ENCODE data around the gene NAB2.
"Not testable (repeated sequence)": the region's sequence is repeated elsewhere in the genome, so short reads cannot be mapped to it uniquely, and the experiment has no call there.

The NAB2 gene

GRCh38 chr12:57072661-57073060 lies 16.3 kb upstream of the NAB2 start:
- DNase-seq: no peak

- DNase-seq: not testable (repeated sequence)
These were observed 15.1 kb upstream of the NAB2 start for GRCh38 chr12:57073566-57074450.

GRCh38 chr12:57078519-57079404 lies 10.2 kb upstream of the NAB2 start, which contains the start of gene NEMP1:
Gene NEMP1 (minus strand): TSS chr12:57078791. CDS start chr12:57078745, 46 bp downstream.
- peak; percentile 98 for DNase-seq

- no peak for DNase-seq
These were observed 9.1 kb upstream of the NAB2 start for GRCh38 chr12:57079821-57080220.

GRCh38 chr12:57080855-57081254 lies 8.1 kb upstream of the NAB2 start:
- DNase-seq: no peak

- DNase-seq: no peak
These were observed 2.9 kb upstream of the NAB2 start for GRCh38 chr12:57085999-57086492.

- no peak for DNase-seq
These were observed 2.4 kb upstream of the NAB2 start for GRCh38 chr12:57086493-57087009.

GRCh38 chr12:57087010-57087690 lies 1.8 kb upstream of the NAB2 start:
- DNase-seq: no peak

- peak; percentile 44 for DNase-seq
These were observed 1.1 kb upstream of the NAB2 start for GRCh38 chr12:57087691-57088353.

GRCh38 chr12:57089271-57090245 lies 644 bp downstream of the NAB2 start:
- DNase-seq: no peak

GRCh38 chr12:57090490-57090889 lies 1.6 kb downstream of the NAB2 start:
- DNase-seq: no peak

- no peak for DNase-seq
These were observed 2.2 kb downstream of the NAB2 start for GRCh38 chr12:57090924-57091637.

- no peak for DNase-seq
These were observed 3.0 kb downstream of the NAB2 start for GRCh38 chr12:57091638-57092528.

- no peak for DNase-seq
These were observed 3.6 kb downstream of the NAB2 start for GRCh38 chr12:57092529-57092862.

- no peak for DNase-seq
These were observed 4.0 kb downstream of the NAB2 start for GRCh38 chr12:57092876-57093414.

- no peak for DNase-seq
These were observed 4.7 kb downstream of the NAB2 start for GRCh38 chr12:57093415-57094207.

- DNase-seq: no peak
These were observed 5.6 kb downstream of the NAB2 start for GRCh38 chr12:57094208-57095160.
